Stimulated activated naive CD8-positive, alpha-beta T cell treated with anti-CD3 and anti-CD28 coated beads, Interleukin-15, Interleukin-2, amounts not matched to agents 100 ng/mL and 50 ng/mL, for 24 hours (primary cell): ENCODE results near the gene STRA6.

Experiments
- H3K27ac Mint-ChIP-seq: one replicate; pipeline ENCODE4 v1.8.0; 2021; ENCODE audit warnings: mild to moderate bottlenecking, mixed read lengths
- H3K27me3 Mint-ChIP-seq: one replicate; pipeline ENCODE4 v1.8.0; 2021; ENCODE audit warnings: mixed read lengths
- H3K36me3 Mint-ChIP-seq: one replicate; pipeline ENCODE4 v1.8.0; 2021; ENCODE audit warnings: low read depth, mixed read lengths
- H3K4me1 Mint-ChIP-seq: one replicate; pipeline ENCODE4 v1.8.0; 2021; ENCODE audit warnings: low read depth, mixed read lengths
- H3K4me3 Mint-ChIP-seq: one replicate; pipeline ENCODE4 v1.8.0; 2021; ENCODE audit warnings: mild to moderate bottlenecking, mixed read lengths
- H3K9me3 Mint-ChIP-seq: one replicate; pipeline ENCODE4 v1.8.0; 2021; ENCODE audit warnings: mixed read lengths

Gene STRA6

DNA sequence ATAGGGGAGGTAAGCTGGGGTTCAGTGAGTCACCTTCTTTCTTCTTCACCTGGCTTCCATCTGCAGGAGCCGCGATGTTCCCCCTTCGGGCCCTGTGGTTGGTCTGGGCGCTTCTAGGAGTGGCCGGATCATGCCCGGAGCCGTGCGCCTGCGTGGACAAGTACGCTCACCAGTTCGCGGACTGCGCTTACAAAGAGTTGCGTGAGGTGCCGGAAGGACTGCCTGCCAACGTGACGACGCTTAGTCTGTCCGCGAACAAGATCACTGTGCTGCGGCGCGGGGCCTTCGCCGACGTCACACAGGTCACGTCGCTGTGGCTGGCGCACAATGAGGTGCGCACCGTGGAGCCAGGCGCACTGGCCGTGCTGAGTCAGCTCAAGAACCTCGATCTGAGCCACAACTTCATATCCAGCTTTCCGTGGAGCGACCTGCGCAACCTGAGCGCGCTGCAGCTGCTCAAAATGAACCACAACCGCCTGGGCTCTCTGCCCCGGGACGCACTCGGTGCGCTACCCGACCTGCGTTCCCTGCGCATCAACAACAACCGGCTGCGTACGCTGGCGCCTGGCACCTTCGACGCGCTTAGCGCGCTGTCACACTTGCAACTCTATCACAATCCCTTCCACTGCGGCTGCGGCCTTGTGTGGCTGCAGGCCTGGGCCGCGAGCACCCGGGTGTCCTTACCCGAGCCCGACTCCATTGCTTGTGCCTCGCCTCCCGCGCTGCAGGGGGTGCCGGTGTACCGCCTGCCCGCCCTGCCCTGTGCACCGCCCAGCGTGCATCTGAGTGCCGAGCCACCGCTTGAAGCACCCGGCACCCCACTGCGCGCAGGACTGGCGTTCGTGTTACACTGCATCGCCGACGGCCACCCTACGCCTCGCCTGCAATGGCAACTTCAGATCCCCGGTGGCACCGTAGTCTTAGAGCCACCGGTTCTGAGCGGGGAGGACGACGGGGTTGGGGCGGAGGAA is 69.6 kb downstream of the STRA6 start:
- Mint-ChIP-seq H3K4me1 (peaks cover 52% of the 10 kb centered on the region), H3K9me3 (no peaks in the 10 kb centered on the region), H3K27me3 (peaks cover 85% of the 10 kb centered on the region), H3K4me3 (no peak overlapping the region), H3K27ac (peak overlapping the region; percentile 21), H3K36me3 (no peaks in the 10 kb centered on the region)

DNA sequence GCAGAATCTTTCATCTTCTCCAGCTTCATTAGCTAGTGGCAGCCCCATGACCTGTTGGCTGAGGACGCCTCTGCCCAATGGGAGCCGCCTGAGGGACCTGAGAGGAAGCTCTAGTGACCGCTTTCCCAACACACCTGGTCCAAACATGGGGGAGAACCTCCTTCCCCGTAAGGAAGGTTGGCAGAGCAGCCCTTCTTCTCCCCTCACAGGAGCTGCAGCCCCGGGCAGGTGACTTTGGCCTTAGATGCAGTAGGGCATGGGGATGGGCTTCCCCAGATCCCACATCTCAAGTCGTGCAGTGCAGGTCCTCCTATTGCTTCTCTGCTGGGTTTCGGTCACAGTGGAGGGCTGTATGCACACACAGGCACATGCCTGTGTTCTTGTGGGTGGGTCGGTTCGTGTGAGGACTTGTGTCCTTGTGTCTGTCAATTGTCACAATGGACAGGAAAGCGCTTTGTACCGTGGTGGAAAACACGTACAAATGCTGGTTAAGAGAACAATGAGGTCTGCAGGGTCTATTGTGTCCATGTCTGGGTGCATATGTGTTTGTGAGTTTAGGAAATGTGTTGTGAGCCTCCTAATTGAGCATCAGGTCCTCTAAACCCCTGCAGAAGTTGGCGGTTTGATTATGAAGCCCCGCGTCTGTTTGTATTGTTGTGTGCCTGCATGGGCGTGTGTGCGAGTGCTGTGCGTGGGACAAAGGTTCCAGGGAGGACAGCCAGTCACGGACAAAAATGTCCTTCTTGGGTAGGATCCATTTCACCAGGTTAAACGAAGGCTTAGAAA is 70.8 kb downstream of the STRA6 start:
- peak overlapping the region; percentile 50 for H3K27ac Mint-ChIP-seq
- H3K4me3 Mint-ChIP-seq: peak overlapping the region; percentile 59
- no peaks in the 10 kb centered on the region for H3K36me3 Mint-ChIP-seq
- peaks cover 50% of the 10 kb centered on the region for H3K4me1 Mint-ChIP-seq
- H3K27me3 Mint-ChIP-seq: peaks cover 79% of the 10 kb centered on the region
- H3K9me3 Mint-ChIP-seq: no peaks in the 10 kb centered on the region

DNA sequence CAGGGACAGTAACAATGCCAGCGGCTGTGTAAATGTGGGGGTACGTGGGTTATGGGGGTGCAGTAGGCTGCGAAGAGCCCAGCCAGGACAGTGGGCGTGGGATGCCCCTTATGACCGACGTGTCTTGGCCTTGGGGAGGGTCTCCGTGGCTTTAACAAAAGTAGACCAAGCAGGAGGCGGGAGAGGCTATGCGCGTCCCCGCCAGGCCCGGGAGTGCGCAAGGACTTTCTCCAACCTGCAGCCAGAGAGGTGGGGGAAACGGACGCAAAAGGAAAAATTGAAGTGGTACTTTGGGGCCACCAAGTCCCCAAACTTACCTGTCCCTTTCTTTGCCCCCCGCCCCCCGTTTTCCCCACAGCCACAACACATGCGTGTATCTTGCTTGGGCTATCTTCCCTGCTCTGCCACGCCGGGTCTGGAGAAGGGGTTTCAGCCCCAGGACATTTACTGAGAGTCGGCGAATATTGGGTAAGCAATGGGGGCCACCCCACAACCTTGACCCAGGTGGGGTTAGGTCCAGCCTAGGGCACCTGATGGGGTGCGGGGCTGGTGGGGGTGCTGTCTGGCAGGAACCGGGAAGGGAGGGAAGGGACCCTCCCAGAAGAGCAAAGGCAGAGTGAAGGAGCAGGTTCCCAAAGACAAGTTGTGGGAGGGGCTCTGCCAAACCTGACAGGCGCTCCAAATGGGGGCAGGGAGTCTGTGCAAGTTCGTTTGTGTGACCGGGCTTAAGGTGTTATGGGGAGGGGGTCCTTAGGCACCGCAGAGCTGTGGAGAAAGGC is 71.5 kb downstream of the STRA6 start:
- no peaks in the 10 kb centered on the region for H3K36me3 Mint-ChIP-seq
- peaks cover 46% of the 10 kb centered on the region for H3K4me1 Mint-ChIP-seq
- peak overlapping the region; percentile 38 for H3K27ac Mint-ChIP-seq
- no peak overlapping the region for H3K4me3 Mint-ChIP-seq
- H3K9me3 Mint-ChIP-seq: no peaks in the 10 kb centered on the region
- H3K27me3 Mint-ChIP-seq: peaks cover 79% of the 10 kb centered on the region

DNA sequence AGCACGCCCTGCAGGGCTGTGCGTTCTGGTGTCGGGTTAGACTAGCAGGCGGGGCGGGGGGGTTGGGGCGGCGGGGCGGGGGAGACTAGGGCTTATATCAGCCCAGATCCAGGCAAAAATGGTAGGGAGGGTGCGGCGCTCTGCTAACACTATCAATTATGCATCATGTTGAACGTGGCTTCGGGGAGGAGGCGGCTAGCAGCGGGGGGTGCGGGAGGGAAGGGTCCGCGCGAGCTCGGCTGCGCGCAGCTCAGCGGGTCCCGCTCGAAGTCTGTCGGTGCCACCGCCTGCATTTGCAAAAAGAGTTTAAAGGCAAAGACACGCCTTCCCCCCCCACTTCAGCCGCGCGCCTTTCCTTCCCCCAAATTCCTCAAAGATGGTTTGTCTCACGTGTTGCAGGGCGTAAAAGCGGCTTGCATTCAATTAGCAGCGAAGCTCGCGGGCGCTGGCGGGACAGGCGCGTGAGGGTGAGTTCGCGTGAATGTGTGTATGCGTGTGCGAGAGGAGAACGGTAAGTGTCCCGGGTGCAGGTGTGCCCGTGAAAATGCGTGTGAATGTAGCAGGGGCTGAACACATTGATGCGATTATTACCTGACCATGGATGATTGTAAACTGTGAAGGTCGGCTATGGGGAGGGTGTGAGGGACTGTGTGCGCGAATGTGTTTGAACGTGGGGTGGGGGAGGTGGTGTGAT is 72.3 kb downstream of the STRA6 start, which contains the start of gene ISLR2:
Gene ISLR2 (plus strand): TSS at position 432 of the 694 bp plus-strand sequence. CDS start 2,169 bp downstream, outside the sequence.
- H3K27ac Mint-ChIP-seq: peak within 1 kb of the TSS; percentile 38
- H3K4me1 Mint-ChIP-seq: peaks cover 43% of the 10 kb centered on the region
- H3K36me3 Mint-ChIP-seq: no peaks in the 10 kb centered on the region
- peak within 1 kb of the TSS; percentile 20 for H3K4me3 Mint-ChIP-seq
- peaks cover 77% of the 10 kb centered on the region for H3K27me3 Mint-ChIP-seq
- no peaks in the 10 kb centered on the region for H3K9me3 Mint-ChIP-seq

DNA sequence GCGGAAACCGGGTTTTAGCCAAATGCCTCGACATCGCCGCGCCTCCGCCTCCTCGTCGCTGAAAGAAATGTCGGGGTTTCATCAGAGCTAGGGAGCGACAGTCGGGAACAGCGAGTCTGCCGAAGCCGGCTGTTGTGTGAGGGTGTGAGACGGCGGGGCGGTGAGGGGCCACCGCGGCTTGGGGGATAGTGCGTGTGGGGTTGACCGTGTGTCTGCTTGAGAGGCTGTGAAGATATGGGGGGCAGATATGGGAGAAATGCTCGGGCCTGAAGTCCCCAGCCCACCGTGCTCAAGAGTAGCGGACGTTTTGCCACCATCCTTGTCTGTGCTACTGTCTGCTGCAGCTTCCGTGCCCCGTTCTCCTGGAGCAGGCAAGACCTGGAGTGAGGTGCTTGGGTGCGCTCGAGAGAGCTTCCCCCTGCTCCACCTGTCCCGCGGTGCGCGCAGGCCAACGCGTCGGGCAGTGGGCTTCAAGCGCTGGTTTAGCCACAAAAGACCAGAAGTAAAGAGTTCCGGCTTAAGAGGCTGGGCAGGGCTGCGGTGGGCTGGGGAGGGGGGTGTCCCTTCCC is 72.9 kb downstream of the STRA6 start:
- Mint-ChIP-seq H3K9me3 (no peaks in the 10 kb centered on the region), H3K36me3 (no peaks in the 10 kb centered on the region), H3K27me3 (peaks cover 73% of the 10 kb centered on the region), H3K4me1 (peaks cover 37% of the 10 kb centered on the region), H3K27ac (no peak overlapping the region), H3K4me3 (peak overlapping the region; percentile 20)
